Natural killer cell (primary cell): ENCODE data around the gene GAS2L2. TPM values are rescaled to one million over a fixed set of nuclear protein-coding genes. Genes with fewer than 3 reads are reported as not detected.

Experiments
- ATAC-seq, 3 donors: fragments of 150-1000 bp in 2 of 3; fragments of 200-7000 bp in 1 of 3; cut with Tn5 transposase; 1 replicate in 1 of 3; 2 replicates in 2 of 3; pipeline ENCODE4 v1.10.0; 2021; ENCODE audit warnings: mild to moderate bottlenecking in 2 of 3, moderate library complexity in 2 of 3
- DNase-seq, 2 donors: peaks; one replicate each; pipeline versions ENCODE4 v3.0.0 to v3.0.0-alpha.2; 2013 to 2021; ENCODE audit warnings: mixed read lengths in 1 of 2
- H3K27ac ChIP-seq: one replicate; pipeline ENCODE4 v1.5.1; 2013; ENCODE audit warnings: mild to moderate bottlenecking, low read length
- H3K27me3 ChIP-seq: one replicate; pipeline ENCODE4 v1.6.1; 2013; ENCODE audit warnings: low read length; ENCODE audit not compliant: control insufficient read depth, insufficient read depth
- H3K36me3 ChIP-seq: one replicate; pipeline ENCODE4 v1.6.1; 2013; ENCODE audit warnings: low read length; ENCODE audit not compliant: control insufficient read depth, insufficient read depth
- H3K4me1 ChIP-seq: one replicate; pipeline ENCODE4 v1.6.1; 2013; ENCODE audit warnings: low read length; ENCODE audit not compliant: control insufficient read depth, insufficient read depth
- H3K4me3 ChIP-seq: one replicate; pipeline ENCODE4 v1.5.1; 2013; ENCODE audit warnings: low read length
- H3K9me3 ChIP-seq: one replicate; pipeline ENCODE4 v1.6.1; 2013; ENCODE audit warnings: low read length; ENCODE audit not compliant: control insufficient read depth, insufficient read depth
- H3K27ac Mint-ChIP-seq, 2 donors: one replicate each; pipeline ENCODE4 v1.8.0; 2022; ENCODE audit warnings: mild to moderate bottlenecking in 2 of 2, mixed read lengths in 2 of 2, moderate library complexity in 1 of 2
- H3K27me3 Mint-ChIP-seq, 2 donors: one replicate each; pipeline ENCODE4 v1.8.0; 2022; ENCODE audit warnings: low read depth in 2 of 2, mixed read lengths in 2 of 2
- H3K36me3 Mint-ChIP-seq: one replicate; pipeline ENCODE4 v1.8.0; 2022; ENCODE audit warnings: mixed read lengths
- H3K4me1 Mint-ChIP-seq, 2 donors: one replicate each; pipeline ENCODE4 v1.8.0; 2022; ENCODE audit warnings: mixed read lengths in 2 of 2
- H3K4me3 Mint-ChIP-seq: one replicate; pipeline ENCODE4 v1.8.0; 2022; ENCODE audit warnings: mild to moderate bottlenecking, moderate library complexity, mixed read lengths
- H3K9me3 Mint-ChIP-seq, 2 donors: one replicate each; pipeline ENCODE4 v1.8.0; 2022; ENCODE audit warnings: mixed read lengths in 2 of 2
- CTCF ChIP-seq: fragments of 200-600 bp; IDR thresholded peaks from one replicate; pipeline ENCODE4 v1.8.0; 2022; ENCODE audit warnings: antibody characterized with exemption
- WGBS: methylation state at CpG from one replicate; pipeline ENCODE4 v1.1.7; 2013; ENCODE audit warnings: missing lambda C conversion rate; ENCODE audit not compliant: insufficient coverage; 5-methylcytosine and 5-hydroxymethylcytosine counted together
- intact Hi-C: fragments of 100-400 bp; cut with micrococcal nuclease; formaldehyde crosslinking; loops from one replicate; pipeline ENCODE4 v1.14.2; 2022
- total RNA-seq, 4 donors: library from RNA; stranded (reverse); fragments of 120-200 nt in 1 of 4; gene quantifications; one replicate each; pipeline versions ENCODE4 v1.2.3 to v1.2.4, GENCODE V29; 2013 to 2022

The GAS2L2 gene
- total RNA-seq, 3 donors from 2014 or later (not counting 1 experiment from before 2014, with no cell fraction given), result 0.23 TPM; not detected in 2

GRCh38 chr17:35700150-35700549, 52.9 kb downstream of the GAS2L2 start:
- 94% methylated on average over 5 of the region's 6 CpGs for WGBS
- Histone ChIP-seq H3K27me3 (no peaks in the 10 kb centered on the region), H3K27ac (no peak overlapping the region), H3K36me3 (peaks cover 21% of the 10 kb centered on the region), H3K9me3 (no peaks in the 10 kb centered on the region), H3K4me3 (no peak overlapping the region), H3K4me1 (no peaks in the 10 kb centered on the region)
- no peak for DNase-seq
- Mint-ChIP-seq H3K4me1 (peaks cover 7 to 12% of the 10 kb centered on the region in 2 donors), H3K9me3 (no peaks in the 10 kb centered on the region), H3K4me3 (no peak overlapping the region), H3K36me3 (no peaks in the 10 kb centered on the region), H3K27me3 (no peaks in the 10 kb centered on the region), H3K27ac (no peak overlapping the region)
- no peak for ATAC-seq
- intact Hi-C loops, result no loop called here
- TF ChIP-seq CTCF, result no peak

- Mint-ChIP-seq H3K27ac (no peak overlapping the region), H3K36me3 (no peaks in the 10 kb centered on the region), H3K4me1 (peaks cover 0 to 12% of the 10 kb centered on the region in 2 donors), H3K4me3 (no peak overlapping the region), H3K27me3 (no peaks in the 10 kb centered on the region), H3K9me3 (no peaks in the 10 kb centered on the region)
- no peak overlapping the region for H3K4me3 ChIP-seq
- no peak for TF ChIP-seq CTCF
- no peak for DNase-seq
- no peaks in the 10 kb centered on the region for H3K9me3 ChIP-seq
- no peaks in the 10 kb centered on the region for H3K4me1 ChIP-seq
- no peaks in the 10 kb centered on the region for H3K27me3 ChIP-seq
- intact Hi-C loops, result no loop called here
- WGBS, result 100% methylated on average over 2 of the region's 2 CpGs
- peaks cover 35% of the 10 kb centered on the region for H3K36me3 ChIP-seq
- no peak overlapping the region for H3K27ac ChIP-seq
- no peak for ATAC-seq
Measured at GRCh38 chr17:35698800-35699199, 54.2 kb downstream of the GAS2L2 start.

GRCh38 chr17:35695613-35696012, 57.4 kb downstream of the GAS2L2 start:
- Histone ChIP-seq H3K36me3 (peaks cover 46% of the 10 kb centered on the region), H3K4me3 (no peak overlapping the region), H3K9me3 (no peaks in the 10 kb centered on the region), H3K27me3 (no peaks in the 10 kb centered on the region), H3K27ac (no peak overlapping the region), H3K4me1 (no peaks in the 10 kb centered on the region)
- peaks cover 0 to 4% of the 10 kb centered on the region in 2 donors for H3K4me1 Mint-ChIP-seq
- no peak for DNase-seq
- H3K36me3 Mint-ChIP-seq, result no peaks in the 10 kb centered on the region
- H3K9me3 Mint-ChIP-seq, result no peaks in the 10 kb centered on the region
- intact Hi-C loops, result no loop called here
- no peaks in the 10 kb centered on the region for H3K27me3 Mint-ChIP-seq
- 95% methylated on average over 2 of the region's 2 CpGs for WGBS
- no peak overlapping the region for H3K27ac Mint-ChIP-seq
- no peak overlapping the region for H3K4me3 Mint-ChIP-seq
- no peak for ATAC-seq
- no peak for TF ChIP-seq CTCF

- H3K4me3 ChIP-seq, result no peak overlapping the region
- DNase-seq, result no peak
- ATAC-seq, result no peak
- H3K27ac Mint-ChIP-seq, result no peak overlapping the region
- H3K36me3 Mint-ChIP-seq, result peaks cover 5% of the 10 kb centered on the region
- H3K4me3 Mint-ChIP-seq, result no peak overlapping the region
- no peak for TF ChIP-seq CTCF
- no peaks in the 10 kb centered on the region for H3K27me3 ChIP-seq
- WGBS, result 100% methylated on average over 1 of the region's 2 CpGs
- H3K4me1 ChIP-seq, result no peaks in the 10 kb centered on the region
- H3K36me3 ChIP-seq, result peaks cover 52% of the 10 kb centered on the region
- no peaks in the 10 kb centered on the region for H3K9me3 ChIP-seq
- H3K27ac ChIP-seq, result no peak overlapping the region
- H3K4me1 Mint-ChIP-seq, result no peaks in the 10 kb centered on the region
- H3K9me3 Mint-ChIP-seq, result no peaks in the 10 kb centered on the region
- intact Hi-C loops, result no loop called here
- no peaks in the 10 kb centered on the region for H3K27me3 Mint-ChIP-seq
Measured at GRCh38 chr17:35694906-35695305, 58.1 kb downstream of the GAS2L2 start.
